ENCODE results near the gene PKNOX2. TPM values are rescaled to one million over a fixed set of nuclear protein-coding genes. Genes with fewer than 3 reads are reported as not detected.

PKNOX2 gene
- total and polyA plus RNA-seq, 10 of the 15 experiments (the other 5 are each of a cell fraction or from before 2014, with no cell fraction given): not detected

- 16% methylated on average over 9 of the region's 9 CpGs for WGBS (ENCODE audit: insufficient coverage, insufficient replicate concordance, low lambda C conversion rate, missing lambda C conversion rate)
- H3K79me2 ChIP-seq (ENCODE audit: control insufficient read depth, insufficient read depth, low read length): no peaks in the 10 kb centered on the region
- SMC1A ChIA-PET (ENCODE audit: uncharacterized antibody, unreplicated experiment): interaction anchor here (0.6 to 2.4 kb wide), 16 partner anchors 10 to 453 kb away, joined by 3 to 12 read pairs (median 4); no protein-coding TSS in a partner anchor
- no peaks in the 10 kb centered on the region for H3K4me1 ChIP-seq (ENCODE audit: control insufficient read depth, insufficient read depth, low read length)
- POLR2A ChIA-PET: interaction anchor here (1.2 kb wide), 1 partner anchor 392 kb away, joined by 3 read pairs; no protein-coding TSS in a partner anchor
- no peak for TF ChIP-seq ATF2 (IDR thresholded peaks at IDR 0.05; ENCODE audit: low read length)
- no peaks in the 10 kb centered on the region for H3K9me3 ChIP-seq (replicated peaks; ENCODE audit: control insufficient read depth, insufficient read depth, low read length)
- no peak for FAIRE-seq
- no peak overlapping the region for H3K9ac ChIP-seq (ENCODE audit: control insufficient read depth, insufficient read depth, low read length)
- BruUV-seq (replicated peaks): no TSS peak
- CTCF ChIA-PET: interaction anchor here (0.8 to 6.5 kb wide), 32 partner anchors 8 to 396 kb away, joined by 3 to 71 read pairs (median 6); partner anchors contain the start of gene TMEM218
- no peak overlapping the region for H3K4me3 ChIP-seq
- no peak overlapping the region for H3K27ac ChIP-seq (ENCODE audit: control insufficient read depth, insufficient read depth)
- H4K20me1 ChIP-seq (ENCODE audit: control insufficient read depth, insufficient read depth): no peaks in the 10 kb centered on the region
- in situ Hi-C loops (cut with MboI) (loop anchor here (5.0 kb wide), 1 partner anchor 379 kb away; no protein-coding TSS in a partner anchor), intact Hi-C loops (cut with micrococcal nuclease; ENCODE audit: unreplicated experiment) (loop anchor here (5.0 kb wide), 1 partner anchor 184 kb away; the partner anchor contains the start of gene PKNOX2)
- DNase-seq (ENCODE audit: low read depth, low spot score): no peak
- no peak overlapping the region for H3K4me2 ChIP-seq (ENCODE audit: control insufficient read depth, insufficient read depth)
- H3K27me3 ChIP-seq (replicated peaks in 1 of 2; ENCODE audit: control insufficient read depth in 2 of 2, insufficient read depth in 2 of 2, low read length in 1 of 2): peaks cover 0 to 13% of the 10 kb centered on the region in 2 experiments; a peak in 2 of 4 replicates
- ATAC-seq: no peak
- H3K36me3 ChIP-seq (ENCODE audit: control insufficient read depth in 2 of 2, insufficient read depth in 2 of 2, low read length in 1 of 2): no peaks in the 10 kb centered on the region
- no peak overlapping the region for H2AFZ ChIP-seq (ENCODE audit: control insufficient read depth, low read depth, low read length)
- RAD21 ChIA-PET (ENCODE audit: unreplicated experiment): interaction anchor here (0.6 to 2.8 kb wide), 11 partner anchors 12 to 387 kb away, joined by 3 to 14 read pairs (median 5); partner anchors contain the start of gene TMEM218
These were observed 182.2 kb downstream of the PKNOX2 start for GRCh38 chr11:125346565-125347260.

- H3K36me3 ChIP-seq (ENCODE audit: control insufficient read depth in 2 of 2, insufficient read depth in 2 of 2, low read length in 1 of 2): no peaks in the 10 kb centered on the region
- no peak overlapping the region for H2AFZ ChIP-seq (ENCODE audit: control insufficient read depth, low read depth, low read length)
- CTCF ChIA-PET: interaction anchor here (0.8 to 6.5 kb wide), 15 partner anchors 8 to 383 kb away, joined by 3 to 71 read pairs (median 10); no protein-coding TSS in a partner anchor
- BruUV-seq (replicated peaks): no TSS peak
- no peak overlapping the region for H3K27ac ChIP-seq (ENCODE audit: control insufficient read depth, insufficient read depth)
- FAIRE-seq: no peak
- POLR2A ChIA-PET: no interaction called here
- no peak for DNase-seq (ENCODE audit: low read depth, low spot score)
- H3K4me3 ChIP-seq: no peak overlapping the region
- 5% methylated on average over 2 of the region's 2 CpGs for WGBS (ENCODE audit: insufficient coverage, insufficient replicate concordance, low lambda C conversion rate, missing lambda C conversion rate)
- no peak overlapping the region for H3K9ac ChIP-seq (ENCODE audit: control insufficient read depth, insufficient read depth, low read length)
- no peaks in the 10 kb centered on the region for H3K79me2 ChIP-seq (ENCODE audit: control insufficient read depth, insufficient read depth, low read length)
- in situ Hi-C loops (cut with MboI) (loop anchor here (5.0 kb wide), 1 partner anchor 380 kb away; no protein-coding TSS in a partner anchor), intact Hi-C loops (cut with micrococcal nuclease; ENCODE audit: unreplicated experiment) (loop anchor here (5.0 kb wide), 1 partner anchor 185 kb away; the partner anchor contains the start of gene PKNOX2)
- no peaks in the 10 kb centered on the region for H4K20me1 ChIP-seq (ENCODE audit: control insufficient read depth, insufficient read depth)
- no peak overlapping the region for H3K4me2 ChIP-seq (ENCODE audit: control insufficient read depth, insufficient read depth)
- H3K4me1 ChIP-seq (ENCODE audit: control insufficient read depth, insufficient read depth, low read length): no peaks in the 10 kb centered on the region
- SMC1A ChIA-PET (ENCODE audit: uncharacterized antibody, unreplicated experiment): interaction anchor here (0.9 to 2.4 kb wide), 6 partner anchors 9 to 256 kb away, joined by 3 to 12 read pairs (median 6); no protein-coding TSS in a partner anchor
- ATAC-seq: no peak
- RAD21 ChIA-PET (ENCODE audit: unreplicated experiment): interaction anchor here (1.0 to 2.8 kb wide), 4 partner anchors 11 to 205 kb away, joined by 3 to 14 read pairs (median 6); no protein-coding TSS in a partner anchor
- no peaks in the 10 kb centered on the region for H3K9me3 ChIP-seq (replicated peaks; ENCODE audit: control insufficient read depth, insufficient read depth, low read length)
- no peak for TF ChIP-seq E2F4 (IDR thresholded peaks at IDR 0.05; ENCODE audit: low read depth, low read length)
- H3K27me3 ChIP-seq (replicated peaks in 1 of 2; ENCODE audit: control insufficient read depth in 2 of 2, insufficient read depth in 2 of 2, low read length in 1 of 2): peaks cover 0 to 13% of the 10 kb centered on the region in 2 experiments; a peak in 2 of 4 replicates
These were observed 182.7 kb downstream of the PKNOX2 start for GRCh38 chr11:125347261-125347585.

All from GM12878 (cell line).